ENCODE results near the gene OTUB2. TPM values are rescaled to one million over a fixed set of nuclear protein-coding genes. Genes with fewer than 3 reads are reported as not detected.
A peak's percentile ranks its signal among the peaks of the same experiment; 100 is the strongest.

OTUB2 gene
- polyA plus RNA-seq, 1 experiment: 1.1 TPM

DNA sequence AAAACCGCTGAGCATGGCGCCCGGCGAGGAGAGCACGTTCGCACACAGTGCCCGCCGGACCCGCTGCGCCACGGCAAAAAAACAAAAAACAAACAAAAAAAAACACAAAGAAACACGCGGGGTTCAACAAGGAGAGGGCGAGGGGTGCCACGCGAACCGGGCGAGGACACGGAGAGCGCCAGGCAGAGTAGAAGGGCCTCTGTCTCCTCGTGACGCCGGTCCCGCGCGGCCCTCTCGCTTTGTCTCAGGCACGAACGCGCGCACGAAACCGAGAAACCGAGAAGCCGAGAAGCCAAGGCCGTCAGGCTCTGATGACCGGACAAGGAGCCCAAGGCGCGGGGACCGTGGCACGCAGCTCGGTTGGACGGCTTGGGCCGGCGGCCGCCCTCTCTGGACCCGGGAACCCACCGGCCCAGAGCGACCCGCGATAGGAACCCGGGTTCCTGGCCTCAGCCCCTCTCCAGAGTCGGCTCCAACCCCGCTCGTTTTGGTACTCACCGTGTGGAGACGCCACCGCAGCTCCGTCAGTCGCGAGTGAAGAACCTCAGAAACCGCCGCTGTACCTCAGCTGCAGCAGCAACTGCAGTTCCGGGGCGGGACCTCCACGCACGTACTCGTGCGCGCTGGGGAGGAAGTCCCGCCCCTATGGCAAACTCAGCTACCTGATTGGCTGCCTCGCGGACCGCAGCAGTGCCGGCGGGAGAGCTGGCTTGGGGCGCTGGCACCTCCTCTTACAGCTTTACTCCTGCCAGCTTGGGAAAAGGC is 54.7 kb downstream of the OTUB2 start, which contains the start of the genes DDX24 and IFI27L1:
Gene DDX24 (minus strand): TSS at position 582 of the 765 bp plus-strand sequence. CDS start 1,460 bp downstream, outside the sequence.
Gene IFI27L1 (plus strand): TSS at position 690 of the 765 bp plus-strand sequence. CDS start 15,628 bp downstream, outside the sequence.
- peak; percentile 68 for DNase-seq (ENCODE audit: low read depth)
- Histone ChIP-seq H3K36me3 (ENCODE audit: control insufficient read depth, insufficient read depth, low read length) (peaks cover 2% of the 10 kb centered on the region), H3K4me3 (ENCODE audit: low read depth, low read length) (peak within 1 kb of the TSS; percentile 74), H3K27me3 (ENCODE audit: control insufficient read depth, insufficient read depth, low read length) (no peaks in the 10 kb centered on the region)
- ChIA-PET POLR2A (interaction anchor here (0.7 to 0.8 kb wide), 2 partner anchors 18 to 56 kb away, joined by 5 read pairs; no protein-coding TSS in a partner anchor), CTCF (interaction anchor here (2.0 to 3.6 kb wide), 2 partner anchors 9 to 56 kb away, joined by 9 to 15 read pairs; no protein-coding TSS in a partner anchor)
- TF ChIP-seq, protein P1, sequence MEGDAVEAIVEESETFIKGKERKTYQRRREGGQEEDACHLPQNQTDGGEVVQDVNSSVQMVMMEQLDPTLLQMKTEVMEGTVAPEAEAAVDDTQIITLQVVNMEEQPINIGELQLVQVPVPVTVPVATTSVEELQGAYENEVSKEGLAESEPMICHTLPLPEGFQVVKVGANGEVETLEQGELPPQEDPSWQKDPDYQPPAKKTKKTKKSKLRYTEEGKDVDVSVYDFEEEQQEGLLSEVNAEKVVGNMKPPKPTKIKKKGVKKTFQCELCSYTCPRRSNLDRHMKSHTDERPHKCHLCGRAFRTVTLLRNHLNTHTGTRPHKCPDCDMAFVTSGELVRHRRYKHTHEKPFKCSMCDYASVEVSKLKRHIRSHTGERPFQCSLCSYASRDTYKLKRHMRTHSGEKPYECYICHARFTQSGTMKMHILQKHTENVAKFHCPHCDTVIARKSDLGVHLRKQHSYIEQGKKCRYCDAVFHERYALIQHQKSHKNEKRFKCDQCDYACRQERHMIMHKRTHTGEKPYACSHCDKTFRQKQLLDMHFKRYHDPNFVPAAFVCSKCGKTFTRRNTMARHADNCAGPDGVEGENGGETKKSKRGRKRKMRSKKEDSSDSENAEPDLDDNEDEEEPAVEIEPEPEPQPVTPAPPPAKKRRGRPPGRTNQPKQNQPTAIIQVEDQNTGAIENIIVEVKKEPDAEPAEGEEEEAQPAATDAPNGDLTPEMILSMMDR (IDR thresholded peaks at IDR 0.05; ENCODE audit: insufficient read depth, low read depth, low read length): no peak

DNA sequence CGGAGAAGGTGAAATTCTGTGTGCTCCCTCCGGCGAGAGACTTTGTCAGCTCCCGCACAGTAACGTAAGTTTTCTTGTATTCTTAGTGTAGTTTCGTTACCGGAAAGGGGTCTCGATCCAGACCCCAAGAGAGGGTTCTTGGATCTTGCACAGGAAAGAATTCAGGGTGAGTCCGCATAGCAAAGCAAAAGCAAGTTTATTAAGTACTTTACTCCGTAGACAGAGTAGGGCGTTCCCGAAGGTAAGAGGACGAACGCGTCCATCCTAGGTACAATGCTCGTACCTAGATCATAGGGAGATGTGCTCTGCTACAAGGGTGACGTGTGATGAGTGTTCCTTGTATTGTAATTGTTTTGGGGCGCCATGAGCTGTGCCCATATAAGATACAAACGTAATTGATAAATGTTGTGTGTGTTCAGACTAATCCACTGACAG is 55.3 kb downstream of the OTUB2 start:
- no peaks in the 10 kb centered on the region for H3K27me3 ChIP-seq (ENCODE audit: control insufficient read depth, insufficient read depth, low read length)
- ChIA-PET CTCF (interaction anchor here (2.0 to 3.6 kb wide), 2 partner anchors 9 to 55 kb away, joined by 9 to 15 read pairs; no protein-coding TSS in a partner anchor), POLR2A (interaction anchor here (0.7 to 0.8 kb wide), 2 partner anchors 17 to 55 kb away, joined by 5 read pairs; no protein-coding TSS in a partner anchor)
- no peak for DNase-seq (ENCODE audit: low read depth)
- H3K36me3 ChIP-seq (ENCODE audit: control insufficient read depth, insufficient read depth, low read length): peaks cover 2% of the 10 kb centered on the region
- TF ChIP-seq, protein P1 (IDR thresholded peaks at IDR 0.05; ENCODE audit: insufficient read depth, low read depth, low read length): no peak
- H3K4me3 ChIP-seq (ENCODE audit: low read depth, low read length): peak overlapping the region; percentile 74

DNA sequence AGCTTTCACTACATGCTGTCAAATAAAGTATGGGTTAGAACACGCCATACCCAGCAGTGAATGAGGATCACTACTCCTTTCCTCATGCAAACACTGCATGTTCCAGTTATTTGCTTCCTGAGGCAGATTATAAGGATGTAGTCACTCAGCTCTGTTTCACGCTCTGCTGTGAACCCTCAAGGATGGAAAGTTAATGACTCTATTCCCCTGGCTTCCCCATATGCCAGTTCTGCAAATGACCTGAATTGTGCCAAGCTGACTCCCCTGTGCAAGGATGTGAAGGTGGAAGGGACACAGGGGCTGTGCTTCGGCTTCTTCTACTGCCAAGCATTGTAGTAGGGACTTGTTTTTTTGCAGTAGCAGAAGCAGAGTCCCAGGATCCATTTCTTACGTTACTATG is 61.8 kb downstream of the OTUB2 start:
- POLR2A ChIA-PET: no interaction called here
- Histone ChIP-seq H3K4me3 (ENCODE audit: low read depth, low read length) (no peak overlapping the region), H3K36me3 (ENCODE audit: control insufficient read depth, insufficient read depth, low read length) (no peaks in the 10 kb centered on the region), H3K27me3 (ENCODE audit: control insufficient read depth, insufficient read depth, low read length) (no peaks in the 10 kb centered on the region)
- TF ChIP-seq, protein P1 (IDR thresholded peaks at IDR 0.05; ENCODE audit: insufficient read depth, low read depth, low read length): no peak
- CTCF ChIA-PET: interaction anchor here (0.6 to 1.4 kb wide), 4 partner anchors 22 to 93 kb away, joined by 3 to 5 read pairs (median 4); no protein-coding TSS in a partner anchor
- DNase-seq (ENCODE audit: low read depth): no peak

DNA sequence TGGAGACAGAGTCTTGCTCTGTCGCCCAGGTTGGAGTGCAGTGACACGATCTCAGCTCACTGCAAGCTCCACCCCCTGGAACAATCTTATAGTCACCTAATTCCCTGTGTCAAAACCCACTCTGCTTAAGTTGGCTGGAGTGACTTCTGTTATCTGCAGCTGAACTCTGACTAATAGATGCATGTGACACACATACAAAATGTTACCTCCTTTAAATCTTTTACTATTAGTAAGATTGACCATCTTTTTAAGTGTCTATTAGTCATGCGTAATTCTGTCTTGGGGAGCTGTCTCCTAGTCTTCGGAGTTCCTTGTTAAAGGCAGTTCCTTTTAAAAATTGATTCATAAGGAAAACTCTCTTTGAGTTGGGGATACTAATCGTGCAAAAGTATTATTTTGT is 62.4 kb downstream of the OTUB2 start:
- POLR2A ChIA-PET: no interaction called here
- CTCF ChIA-PET: interaction anchor here (0.6 to 1.4 kb wide), 3 partner anchors 23 to 51 kb away, joined by 3 to 5 read pairs (median 4); no protein-coding TSS in a partner anchor

More for the DNA sequence above, 62.4 kb downstream of the OTUB2 start:
- TF ChIP-seq, protein P1 (IDR thresholded peaks at IDR 0.05; ENCODE audit: insufficient read depth, low read depth, low read length): no peak
- Histone ChIP-seq H3K4me3 (ENCODE audit: low read depth, low read length) (no peak overlapping the region), H3K27me3 (ENCODE audit: control insufficient read depth, insufficient read depth, low read length) (no peaks in the 10 kb centered on the region), H3K36me3 (ENCODE audit: control insufficient read depth, insufficient read depth, low read length) (no peaks in the 10 kb centered on the region)
- no peak for DNase-seq (ENCODE audit: low read depth)

Data from BJ (cell line).